Activated T-cell treated with anti-CD3 and anti-CD28 coated beads for 24 hours (primary cell): Measurements from ENCODE around the gene SEMA5B.

Experiments
- DNase-seq: peaks from one replicate; pipeline ENCODE4 v3.0.0-alpha.2; 2020; ENCODE audit warnings: low read depth

Gene SEMA5B

GRCh38 chr3:122923611-122924010 is 104.0 kb downstream of the SEMA5B start:
- DNase-seq: no peak

DNA sequence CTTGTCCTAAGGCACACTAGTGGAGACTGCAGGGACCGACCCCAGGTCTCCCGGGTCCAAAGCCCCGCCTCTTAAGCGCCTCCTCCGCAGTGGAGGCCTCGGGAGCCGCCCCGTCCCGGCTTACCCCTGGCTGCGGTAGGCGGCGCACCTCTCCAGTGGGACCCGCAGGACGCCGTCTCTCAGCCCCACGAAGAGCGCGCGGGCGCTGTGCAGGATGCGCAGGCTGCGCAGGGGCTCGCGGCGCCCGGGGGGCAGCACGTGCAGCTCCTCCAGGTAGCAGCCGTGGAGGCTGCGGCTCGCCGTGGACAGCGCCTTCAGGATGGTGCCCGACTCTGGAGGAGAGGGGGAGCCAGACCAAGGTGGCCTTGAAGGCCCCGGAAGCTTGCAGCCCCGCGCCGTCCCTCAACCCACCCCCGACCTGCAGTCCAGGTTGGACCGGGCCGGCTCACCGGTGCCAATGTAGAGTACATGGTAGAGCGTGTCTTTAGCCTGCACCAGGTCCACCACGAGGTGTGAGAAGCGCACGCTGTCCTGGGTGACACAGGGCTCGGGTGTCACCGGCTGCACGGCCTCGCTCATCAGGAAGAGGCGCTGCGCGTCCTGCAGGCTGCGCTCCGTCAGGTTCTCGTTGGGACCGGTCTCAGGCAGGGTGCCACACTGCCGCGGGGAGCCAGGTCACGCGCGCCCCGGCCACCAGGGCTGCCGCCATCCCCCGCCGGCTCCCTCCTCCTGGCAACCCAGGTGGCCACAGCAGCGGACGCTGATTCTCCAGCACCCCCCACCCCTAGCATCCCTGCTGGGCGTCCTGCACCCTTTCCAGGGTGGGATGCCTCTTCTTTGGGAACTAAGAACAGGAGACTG is 105.5 kb downstream of the SEMA5B start:
- peak; percentile 4 for DNase-seq

GRCh38 chr3:122920986-122921385 is 106.6 kb downstream of the SEMA5B start:
- no peak for DNase-seq

GRCh38 chr3:122919291-122919610 is 108.3 kb downstream of the SEMA5B start:
- DNase-seq: no peak

- no peak for DNase-seq
Measured at GRCh38 chr3:122918576-122919290, 108.8 kb downstream of the SEMA5B start.

DNA sequence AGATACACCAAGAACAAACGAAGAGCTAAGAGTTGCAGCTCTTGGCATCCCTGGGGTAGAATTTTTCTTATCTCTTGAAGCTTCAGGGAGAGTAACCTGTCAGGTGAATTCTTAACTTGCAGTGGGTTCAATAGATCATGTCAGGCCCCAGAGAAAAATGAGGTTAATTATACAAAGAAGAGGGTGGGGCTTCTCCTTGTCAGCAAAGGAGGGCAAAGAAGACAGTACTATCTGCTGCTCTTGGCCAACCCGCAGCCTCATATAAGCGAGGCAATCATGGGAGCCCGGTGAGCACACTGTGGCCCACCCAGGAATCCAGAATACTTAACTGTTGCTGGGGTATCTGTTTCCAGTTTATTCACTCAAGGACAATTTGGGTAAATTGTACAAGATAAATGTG is 110.2 kb downstream of the SEMA5B start:
- DNase-seq: no peak

- DNase-seq: no peak
Measured at GRCh38 chr3:122916580-122916979, 111.0 kb downstream of the SEMA5B start.

DNA sequence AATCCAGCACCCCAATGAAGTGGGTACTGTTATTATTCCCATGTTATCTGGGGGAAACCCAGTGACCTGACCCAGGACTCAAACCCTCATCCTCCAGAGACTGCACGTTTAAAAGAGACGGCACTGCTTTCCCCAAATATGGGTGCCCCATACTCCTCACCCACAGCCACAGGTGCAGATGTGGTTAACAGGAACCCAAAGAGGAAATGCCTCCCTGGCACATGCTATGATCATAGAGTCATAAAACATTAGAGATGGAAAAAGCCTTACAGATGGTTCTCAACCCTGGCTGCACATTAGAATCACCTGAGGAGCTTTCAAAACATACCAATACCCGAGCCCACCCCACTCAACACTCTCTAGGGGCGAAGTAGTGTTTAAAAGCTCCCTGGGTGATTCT is 111.5 kb downstream of the SEMA5B start:
- DNase-seq: no peak

GRCh38 chr3:122915300-122916055 is 112.1 kb downstream of the SEMA5B start:
- DNase-seq: no peak

DNA sequence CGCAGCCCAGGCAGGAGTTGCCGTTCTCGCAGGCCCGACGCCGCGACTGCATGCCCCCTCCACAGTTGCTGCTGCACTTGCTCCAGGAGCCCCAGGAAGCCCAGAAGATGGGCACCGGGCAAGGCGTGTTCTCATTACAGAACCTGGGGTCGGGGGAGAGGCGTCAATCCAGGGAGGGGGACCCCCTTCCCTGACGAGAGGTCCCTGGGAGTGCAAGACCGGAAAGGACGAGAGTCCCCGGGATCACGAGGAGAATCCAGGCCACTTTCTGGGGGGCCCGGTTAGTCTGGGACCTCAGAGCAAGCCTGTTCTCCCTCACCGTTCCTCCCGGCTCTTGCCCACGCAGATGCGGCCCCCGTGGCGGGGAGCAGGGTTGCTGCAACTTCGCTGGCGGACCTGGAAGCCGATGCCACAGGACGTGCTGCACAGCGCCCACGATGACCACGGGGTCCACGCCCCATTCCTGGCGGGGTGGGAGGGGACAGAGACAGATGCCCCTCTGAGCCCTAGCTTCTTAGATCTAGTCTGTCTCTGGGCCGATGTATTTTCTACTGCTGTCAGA is 113.9 kb downstream of the SEMA5B start:
- DNase-seq: no peak

GRCh38 chr3:122912772-122913538 is 114.6 kb downstream of the SEMA5B start:
- DNase-seq: no peak

DNA sequence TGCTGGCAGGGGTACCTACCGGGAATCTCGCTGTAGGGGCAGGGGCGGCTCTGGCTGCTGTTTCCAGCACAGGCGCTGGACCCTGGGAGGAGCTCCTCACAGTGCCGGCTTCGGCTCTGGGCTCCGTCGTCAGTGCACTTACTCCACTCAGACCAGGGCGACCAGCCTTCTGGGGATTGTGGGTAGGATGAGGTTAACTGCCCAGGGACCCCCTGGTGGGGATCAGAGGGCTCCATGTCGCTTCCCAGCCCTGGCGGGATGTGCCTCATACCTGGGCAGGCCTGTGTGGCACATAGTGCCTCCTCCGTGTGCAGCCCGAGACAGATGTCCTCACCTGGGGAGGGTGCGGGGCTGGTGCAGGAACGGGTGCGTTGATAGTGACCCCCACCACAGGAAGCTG is 115.7 kb downstream of the SEMA5B start:
- no peak for DNase-seq

DNA sequence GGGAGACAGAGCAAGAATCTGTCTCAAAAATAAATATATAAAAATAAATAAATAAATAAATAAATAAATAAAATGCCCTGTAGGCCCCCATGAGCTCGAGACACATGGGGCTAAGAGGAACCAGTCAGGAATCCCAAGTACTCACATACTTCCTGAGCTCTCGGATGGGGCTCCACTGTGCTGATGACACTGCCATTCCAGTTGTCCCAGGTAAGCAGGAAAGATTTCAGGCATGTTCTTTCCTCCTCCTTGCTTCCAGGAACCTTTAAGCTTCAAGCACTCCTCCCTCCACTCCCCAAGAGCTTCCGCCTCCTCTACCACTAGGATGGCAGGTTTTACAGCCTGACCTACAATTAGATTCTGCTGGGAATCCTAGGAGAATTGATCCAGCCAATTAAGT is 119.3 kb downstream of the SEMA5B start:
- no peak for DNase-seq

DNA sequence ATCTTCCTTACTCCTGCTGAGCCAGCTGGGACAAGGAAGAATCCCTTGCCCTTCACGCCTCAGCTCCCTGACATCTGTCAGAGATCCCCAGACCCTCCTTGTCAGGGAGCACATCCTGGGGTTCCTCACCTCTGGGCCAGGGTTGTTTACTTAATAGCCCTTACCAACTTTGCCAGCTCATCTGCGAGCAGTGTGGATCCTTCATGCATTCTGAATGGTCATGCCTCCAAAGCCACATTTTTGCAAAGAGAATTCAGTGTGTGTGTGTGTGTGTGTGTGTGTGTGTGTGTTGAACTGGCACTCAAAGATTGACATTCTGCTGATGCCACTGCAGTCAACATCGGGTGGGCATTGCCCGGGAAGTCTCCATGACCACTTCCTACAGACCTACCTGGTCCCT is 120.1 kb downstream of the SEMA5B start:
- no peak for DNase-seq

- DNase-seq: no peak
Measured at GRCh38 chr3:122903171-122903570, 124.4 kb downstream of the SEMA5B start.

DNA sequence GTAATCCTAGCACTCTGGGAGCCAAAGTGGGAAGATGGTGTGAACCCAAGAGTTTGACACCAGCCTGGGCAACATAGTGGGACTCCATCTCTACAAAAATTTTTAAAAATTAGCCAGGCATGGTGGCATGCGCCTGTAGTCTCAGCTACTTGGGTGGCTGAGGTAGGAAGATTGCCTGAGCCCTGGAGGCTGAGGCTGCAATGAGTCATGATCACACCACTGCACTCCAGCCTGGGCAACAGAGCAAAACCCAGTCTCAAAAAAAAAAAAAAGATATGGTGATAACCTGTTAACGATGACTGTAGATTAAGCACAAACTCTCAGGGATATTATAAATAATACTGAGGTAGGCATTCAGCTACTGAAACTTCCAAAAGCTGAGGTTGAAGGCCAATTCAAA is 125.2 kb downstream of the SEMA5B start:
- no peak for DNase-seq

DNA sequence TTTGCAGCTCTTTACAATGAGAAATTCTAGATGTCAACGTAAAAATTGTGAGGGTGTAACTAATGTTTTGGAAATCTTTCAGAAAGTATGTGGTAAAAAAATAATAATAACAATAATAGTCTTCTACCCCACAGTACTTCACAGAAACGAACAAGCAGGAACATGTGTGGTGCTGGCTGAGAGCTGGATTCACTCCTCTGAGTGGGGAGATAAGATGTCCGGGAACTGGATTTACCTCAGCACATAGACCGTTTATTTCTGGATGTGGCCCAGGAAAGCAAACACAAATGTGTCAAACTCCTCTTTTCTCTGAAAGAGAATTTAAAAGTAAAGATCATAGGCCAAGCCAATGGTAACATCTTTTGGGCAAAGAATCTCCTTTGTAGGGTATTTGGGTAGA is 129.3 kb downstream of the SEMA5B start:
- DNase-seq: no peak

DNA sequence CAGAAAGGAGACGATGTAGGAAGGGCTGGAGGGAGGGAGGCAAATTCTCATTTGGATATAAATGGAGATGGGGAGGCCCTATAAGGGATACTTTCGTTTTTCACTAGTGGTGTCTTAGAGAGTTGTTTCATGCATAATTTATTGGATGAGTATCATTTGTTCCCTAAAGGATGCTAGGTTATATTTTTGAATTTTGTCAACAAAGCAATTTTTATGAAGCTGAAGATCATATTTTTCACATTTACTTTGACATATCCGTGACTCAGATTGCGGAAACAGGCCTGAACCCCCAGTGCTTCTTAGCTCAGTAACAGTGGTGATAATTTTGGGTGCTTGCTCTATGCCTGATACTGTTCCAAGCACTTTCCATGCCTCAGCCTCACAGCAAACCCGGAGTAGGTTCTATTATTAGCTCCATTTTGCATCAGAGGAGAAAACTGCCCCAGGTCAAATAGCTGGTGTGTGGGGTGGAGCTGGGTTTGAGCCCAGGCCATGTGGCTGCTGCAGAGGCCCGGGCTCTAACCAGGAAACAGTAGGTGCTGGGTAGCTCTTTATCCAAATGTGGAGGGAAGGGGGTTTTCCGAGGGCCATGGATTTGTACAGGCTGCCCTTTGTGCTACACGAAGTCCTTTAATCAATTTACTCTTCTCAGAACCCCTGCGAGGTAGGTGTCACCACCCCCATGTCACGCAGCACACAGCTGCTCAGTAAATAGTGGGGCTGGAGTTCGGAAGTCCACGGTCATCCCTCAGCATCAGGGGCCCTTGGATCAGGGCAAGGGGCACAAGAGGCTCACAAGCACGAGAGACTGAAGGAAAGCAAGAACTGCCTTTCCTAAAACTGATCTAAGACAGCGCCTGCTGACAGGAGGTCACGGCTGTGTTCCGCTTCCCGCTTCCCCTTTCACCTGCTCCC is 133.6 kb downstream of the SEMA5B start:
- no peak for DNase-seq

DNA sequence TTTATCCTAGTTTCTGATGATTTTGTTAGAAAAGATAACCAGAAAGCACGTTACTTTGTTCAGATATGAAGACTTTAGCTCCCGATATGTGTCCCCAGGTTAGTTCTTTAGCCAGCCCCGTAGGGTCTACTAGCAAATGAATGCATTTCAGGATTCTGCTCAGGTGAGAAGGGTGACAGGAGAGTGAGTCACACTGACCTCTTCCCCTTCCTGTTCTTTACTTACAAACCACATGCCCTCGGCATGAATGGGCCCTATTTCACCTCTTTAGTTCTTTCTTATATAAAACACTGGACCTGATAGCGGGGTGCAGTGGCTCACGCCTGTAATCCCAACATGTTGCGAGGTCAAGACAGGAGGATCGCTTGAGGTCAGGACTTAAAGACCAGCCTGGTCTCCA is 134.3 kb downstream of the SEMA5B start:
- DNase-seq: no peak

- DNase-seq: no peak
Measured at GRCh38 chr3:122892118-122892960, 135.2 kb downstream of the SEMA5B start.
